ENCODE measurements around the gene HCCS. TPM values are rescaled to one million over a fixed set of nuclear protein-coding genes. Genes with fewer than 3 reads are reported as not detected.
A peak's percentile ranks its signal among the peaks of the same experiment; 100 is the strongest.

HCCS gene
- total RNA-seq, 4 donors from 2014 or later: 6.8 to 15.2 (median 11.9) TPM

- Histone ChIP-seq H3K27me3 (no peaks in the 10 kb centered on the region), H3K4me1 (no peaks in the 10 kb centered on the region), H3K9me3 (no peaks in the 10 kb centered on the region), H3K36me3 (no peaks in the 10 kb centered on the region), H3K4me3 (no peak overlapping the region), H3K27ac (no peak overlapping the region)
- no peak for DNase-seq (ENCODE audit: low spot score in 2 of 2)
- TF ChIP-seq POLR2A (IDR thresholded peaks at IDR 0.05): no peak
- TF ChIP-seq EP300 (IDR thresholded peaks at IDR 0.05): no peak
- peak; percentile 42 to 45 for TF ChIP-seq CTCF (IDR thresholded peaks at IDR 0.05)
- 26% methylated on average over 6 of the region's 6 CpGs for WGBS
These were observed 26.5 kb downstream of the HCCS start for GRCh38 chrX:11137543-11138139.

- H3K27me3 ChIP-seq: no peaks in the 10 kb centered on the region
- no peak for DNase-seq (ENCODE audit: low spot score in 2 of 2)
- no peak overlapping the region for H3K27ac ChIP-seq
- no peaks in the 10 kb centered on the region for H3K36me3 ChIP-seq
- no peaks in the 10 kb centered on the region for H3K4me1 ChIP-seq
- TF ChIP-seq EP300 (IDR thresholded peaks at IDR 0.05): no peak
- no peak for TF ChIP-seq CTCF (IDR thresholded peaks at IDR 0.05)
- TF ChIP-seq POLR2A (IDR thresholded peaks at IDR 0.05): no peak
- no peak for TF ChIP-seq POLR2AphosphoS5 (IDR thresholded peaks at IDR 0.05)
- H3K9me3 ChIP-seq: no peaks in the 10 kb centered on the region
- WGBS: 80% methylated on average over 6 of the region's 56 CpGs
- no peak overlapping the region for H3K4me3 ChIP-seq
These were observed 27.6 kb downstream of the HCCS start for GRCh38 chrX:11138498-11139390.

- 29% methylated on average over 19 of the region's 20 CpGs for WGBS
- Histone ChIP-seq H3K4me3 (no peak overlapping the region), H3K36me3 (no peaks in the 10 kb centered on the region), H3K4me1 (peaks cover 3% of the 10 kb centered on the region), H3K9me3 (no peaks in the 10 kb centered on the region), H3K27ac (no peak overlapping the region), H3K27me3 (no peaks in the 10 kb centered on the region)
- TF ChIP-seq POLR2AphosphoS5 (IDR thresholded peaks at IDR 0.05): no peak
- peak; percentile 29 to 55 for TF ChIP-seq CTCF (IDR thresholded peaks at IDR 0.05)
- no peak for DNase-seq (ENCODE audit: low spot score in 2 of 2)
These were observed 33.0 kb downstream of the HCCS start for GRCh38 chrX:11143931-11144678.

- TF ChIP-seq CTCF (IDR thresholded peaks at IDR 0.05) (no peak), POLR2A (IDR thresholded peaks at IDR 0.05) (no peak), EP300 (IDR thresholded peaks at IDR 0.05) (no peak), POLR2AphosphoS5 (IDR thresholded peaks at IDR 0.05) (no peak)
- H3K4me3 ChIP-seq: no peak overlapping the region
- H3K9me3 ChIP-seq: no peaks in the 10 kb centered on the region
- H3K27me3 ChIP-seq: no peaks in the 10 kb centered on the region
- no peak overlapping the region for H3K27ac ChIP-seq
- WGBS: 79% methylated on average over 1 of the region's 1 CpG
- H3K4me1 ChIP-seq: peaks cover 3% of the 10 kb centered on the region
- no peaks in the 10 kb centered on the region for H3K36me3 ChIP-seq
- DNase-seq (ENCODE audit: low spot score in 2 of 2): no peak
These were observed 35.3 kb downstream of the HCCS start for GRCh38 chrX:11146411-11146810.

GRCh38 chrX:11148401-11148800 is 37.3 kb downstream of the HCCS start:
- TF ChIP-seq POLR2A (IDR thresholded peaks at IDR 0.05) (no peak), POLR2AphosphoS5 (IDR thresholded peaks at IDR 0.05) (no peak), EP300 (IDR thresholded peaks at IDR 0.05) (no peak), CTCF (IDR thresholded peaks at IDR 0.05) (no peak)
- H3K9me3 ChIP-seq: no peaks in the 10 kb centered on the region
- no peaks in the 10 kb centered on the region for H3K36me3 ChIP-seq
- no peak overlapping the region for H3K27ac ChIP-seq
- 89% methylated on average over 1 of the region's 7 CpGs for WGBS
- H3K27me3 ChIP-seq: no peaks in the 10 kb centered on the region
- H3K4me3 ChIP-seq: no peak overlapping the region
- DNase-seq (ENCODE audit: low spot score in 2 of 2): no peak
- peaks cover 3% of the 10 kb centered on the region for H3K4me1 ChIP-seq
